ENCODE measurements around the gene CENPV. TPM values are rescaled to one million over a fixed set of nuclear protein-coding genes. Genes with fewer than 3 reads are reported as not detected.

Gene CENPV
- total RNA-seq, 2 experiments from 2014 or later: 139 to 142 TPM

GRCh38 chr17:16348586-16348985, 4.7 kb downstream of the CENPV start:
- Mint-ChIP-seq H3K4me3 (no peak overlapping the region), H3K27me3 (no peaks in the 10 kb centered on the region), H3K4me1 (ENCODE audit: low read depth) (peaks cover 15% of the 10 kb centered on the region), H3K36me3 (ENCODE audit: low read depth) (peaks cover 40% of the 10 kb centered on the region), H3K9me3 (no peaks in the 10 kb centered on the region), H3K27ac (no peak overlapping the region)
- no peak for TF ChIP-seq CTCF (IDR thresholded peaks at IDR 0.05)
- ChIA-PET CTCF (interaction anchor here (1.3 to 8.3 kb wide), 2 partner anchors 9 to 15 kb away, joined by 3 to 69 read pairs; no protein-coding TSS in a partner anchor), POLR2A (interaction anchor here (0.5 kb wide), 1 partner anchor 266 kb away, joined by 3 read pairs; no protein-coding TSS in a partner anchor)
- intact Hi-C loops (cut with micrococcal nuclease): no loop called here
- DNase-seq: no peak
- ATAC-seq: no peak

- ATAC-seq: no peak
- Mint-ChIP-seq H3K4me3 (no peak overlapping the region), H3K36me3 (ENCODE audit: low read depth) (peaks cover 45% of the 10 kb centered on the region), H3K27me3 (no peaks in the 10 kb centered on the region), H3K27ac (no peak overlapping the region), H3K9me3 (no peaks in the 10 kb centered on the region), H3K4me1 (ENCODE audit: low read depth) (peaks cover 14% of the 10 kb centered on the region)
- CTCF ChIA-PET: interaction anchor here (0.8 to 0.9 kb wide), 2 partner anchors 16 to 17 kb away, joined by 3 to 4 read pairs; no protein-coding TSS in a partner anchor
- intact Hi-C loops (cut with micrococcal nuclease): no loop called here
- POLR2A ChIA-PET: no interaction called here
- no peak for DNase-seq
- TF ChIP-seq CTCF (IDR thresholded peaks at IDR 0.05): no peak
Observed at GRCh38 chr17:16346721-16347271, 6.5 kb downstream of the CENPV start.

GRCh38 chr17:16345565-16345964, 7.7 kb downstream of the CENPV start:
- Mint-ChIP-seq H3K9me3 (no peaks in the 10 kb centered on the region), H3K27ac (no peak overlapping the region), H3K4me3 (no peak overlapping the region), H3K36me3 (ENCODE audit: low read depth) (peaks cover 40% of the 10 kb centered on the region), H3K4me1 (ENCODE audit: low read depth) (peaks cover 8% of the 10 kb centered on the region), H3K27me3 (no peaks in the 10 kb centered on the region)
- ChIA-PET CTCF (interaction anchor here (2.5 kb wide), 1 partner anchor 18 kb away, joined by 18 read pairs; no protein-coding TSS in a partner anchor), POLR2A (interaction anchor here (2.1 kb wide), 1 partner anchor 19 kb away, joined by 7 read pairs; no protein-coding TSS in a partner anchor)
- TF ChIP-seq CTCF (IDR thresholded peaks at IDR 0.05): no peak
- intact Hi-C loops (cut with micrococcal nuclease): no loop called here
- ATAC-seq: no peak
- no peak for DNase-seq

- Mint-ChIP-seq H3K27ac (no peak overlapping the region), H3K4me1 (ENCODE audit: low read depth) (no peaks in the 10 kb centered on the region), H3K27me3 (no peaks in the 10 kb centered on the region), H3K4me3 (no peak overlapping the region), H3K9me3 (no peaks in the 10 kb centered on the region), H3K36me3 (ENCODE audit: low read depth) (peaks cover 34% of the 10 kb centered on the region)
- DNase-seq (no peak), ATAC-seq (no peak)
- POLR2A ChIA-PET: interaction anchor here (0.6 to 2.1 kb wide), 4 partner anchors 8 to 113 kb away, joined by 3 to 7 read pairs (median 4); partner anchors contain the start of gene TRPV2
- intact Hi-C loops (cut with micrococcal nuclease): no loop called here
- CTCF ChIA-PET: interaction anchor here (0.8 to 2.5 kb wide), 2 partner anchors 9 to 20 kb away, joined by 3 to 18 read pairs; partner anchors contain the start of gene CENPV
- no peak for TF ChIP-seq CTCF (IDR thresholded peaks at IDR 0.05)
Observed at GRCh38 chr17:16343569-16343968, 9.7 kb downstream of the CENPV start.

- Mint-ChIP-seq H3K27ac (no peak overlapping the region), H3K9me3 (no peaks in the 10 kb centered on the region), H3K4me3 (no peak overlapping the region), H3K27me3 (no peaks in the 10 kb centered on the region), H3K4me1 (ENCODE audit: low read depth) (no peaks in the 10 kb centered on the region), H3K36me3 (ENCODE audit: low read depth) (peaks cover 29% of the 10 kb centered on the region)
- POLR2A ChIA-PET: interaction anchor here (0.6 to 1.6 kb wide), 3 partner anchors 9 to 113 kb away, joined by 3 to 4 read pairs (median 3); partner anchors contain the start of gene TRPV2
- CTCF ChIA-PET: no interaction called here
- DNase-seq (no peak), ATAC-seq (no peak)
- TF ChIP-seq CTCF (IDR thresholded peaks at IDR 0.05): no peak
- intact Hi-C loops (cut with micrococcal nuclease): no loop called here
Observed at GRCh38 chr17:16342979-16343378, 10.3 kb downstream of the CENPV start.
